ENCODE measurements around the gene EPAS1. TPM values are rescaled to one million over a fixed set of nuclear protein-coding genes. Genes with fewer than 3 reads are reported as not detected.

Gene EPAS1
- total and polyA plus RNA-seq, 2 of the 8 experiments (the other 6 are each of a cell fraction or from before 2014, with no cell fraction given): 2.0 to 4.9 TPM

DNA sequence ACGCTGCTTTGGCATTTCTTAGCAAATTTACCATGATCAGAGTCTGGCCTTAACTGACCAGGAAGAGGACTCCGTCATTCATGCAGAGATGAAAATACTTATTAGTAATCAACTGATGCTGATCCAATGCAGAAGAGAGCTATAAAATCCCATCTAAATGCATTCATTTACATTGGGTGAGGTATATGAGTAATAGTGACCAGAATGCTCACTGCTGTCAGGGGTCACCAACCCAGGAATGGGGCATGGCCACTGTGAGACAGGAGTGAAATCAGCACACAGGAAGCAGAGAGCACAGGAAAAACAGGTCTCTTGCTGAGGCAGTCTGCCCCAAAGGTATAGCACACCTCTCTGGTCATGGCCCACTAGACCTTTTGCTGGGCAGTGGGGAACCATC, 114.0 kb downstream of the EPAS1 start (continued):
- TF ChIP-seq RFX5 (IDR thresholded peaks at IDR 0.05; ENCODE audit: borderline replicate concordance, low read depth, low read length) (no peak), CHD2 (IDR thresholded peaks at IDR 0.05; ENCODE audit: low read length) (no peak), TBP (IDR thresholded peaks at IDR 0.05; ENCODE audit: low read depth, low read length) (no peak), POLR2A (IDR thresholded peaks at IDR 0.05; ENCODE audit: control extremely low read depth in 1 of 2, low read depth in 2 of 2, low read length in 2 of 2) (no peak), YY1 (IDR thresholded peaks at IDR 0.05; ENCODE audit: low read depth, low read length) (no peak), SP4 (IDR thresholded peaks at IDR 0.05; ENCODE audit: low read length) (no peak)
